B cell (primary cell): ENCODE measurements around the gene TMED10.

Experiments
- EZH2 ChIP-seq: IDR thresholded peaks from 2 replicates; pipeline ENCODE4 v1.6.1; 2012; ENCODE audit warnings: borderline replicate concordance, low read depth, mild to moderate bottlenecking, moderate library complexity, low read length; ENCODE audit not compliant: insufficient read depth, poor library complexity, severe bottlenecking
- TF ChIP-seq, protein P1 (sequence below): fragments of 200-600 bp; IDR thresholded peaks from one replicate; pipeline ENCODE4 v1.8.0; 2022; ENCODE audit warnings: antibody characterized with exemption, mild to moderate bottlenecking

DNA sequence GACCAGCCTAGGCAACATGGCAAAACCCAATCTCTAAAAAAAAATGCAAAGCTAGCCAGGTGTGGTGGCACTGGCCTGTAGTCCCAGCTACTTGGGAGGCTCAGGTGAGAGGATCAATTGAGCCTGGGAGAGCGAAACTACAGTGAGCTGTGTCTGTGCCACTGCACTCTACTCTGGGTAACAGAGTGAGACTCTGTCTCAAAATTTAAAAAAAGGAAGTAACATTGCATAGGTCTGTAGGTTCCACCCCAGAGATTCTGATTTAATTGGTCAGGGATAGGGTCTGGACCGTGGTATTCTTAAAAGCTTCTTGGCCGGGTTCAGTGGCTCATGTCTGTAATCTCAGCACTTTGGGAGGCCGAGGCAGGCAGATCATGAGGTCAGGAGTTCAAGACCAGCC, 80.7 kb downstream of the TMED10 start:
- TF ChIP-seq, protein P1, sequence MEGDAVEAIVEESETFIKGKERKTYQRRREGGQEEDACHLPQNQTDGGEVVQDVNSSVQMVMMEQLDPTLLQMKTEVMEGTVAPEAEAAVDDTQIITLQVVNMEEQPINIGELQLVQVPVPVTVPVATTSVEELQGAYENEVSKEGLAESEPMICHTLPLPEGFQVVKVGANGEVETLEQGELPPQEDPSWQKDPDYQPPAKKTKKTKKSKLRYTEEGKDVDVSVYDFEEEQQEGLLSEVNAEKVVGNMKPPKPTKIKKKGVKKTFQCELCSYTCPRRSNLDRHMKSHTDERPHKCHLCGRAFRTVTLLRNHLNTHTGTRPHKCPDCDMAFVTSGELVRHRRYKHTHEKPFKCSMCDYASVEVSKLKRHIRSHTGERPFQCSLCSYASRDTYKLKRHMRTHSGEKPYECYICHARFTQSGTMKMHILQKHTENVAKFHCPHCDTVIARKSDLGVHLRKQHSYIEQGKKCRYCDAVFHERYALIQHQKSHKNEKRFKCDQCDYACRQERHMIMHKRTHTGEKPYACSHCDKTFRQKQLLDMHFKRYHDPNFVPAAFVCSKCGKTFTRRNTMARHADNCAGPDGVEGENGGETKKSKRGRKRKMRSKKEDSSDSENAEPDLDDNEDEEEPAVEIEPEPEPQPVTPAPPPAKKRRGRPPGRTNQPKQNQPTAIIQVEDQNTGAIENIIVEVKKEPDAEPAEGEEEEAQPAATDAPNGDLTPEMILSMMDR = no peak
- no peak for TF ChIP-seq EZH2
